Osteocyte (in vitro differentiated cells): ENCODE results near the gene AKAP6. TPM values are rescaled to one million over a fixed set of nuclear protein-coding genes. Genes with fewer than 3 reads are reported as not detected.

Source experiments
- DNase-seq: peaks from one replicate; pipeline ENCODE4 v3.0.0; 2021; ENCODE audit warnings: mixed read lengths; ENCODE audit not compliant: unreplicated experiment; ENCODE audit errors: extremely low spot score
- H3K27ac Mint-ChIP-seq: one replicate; pipeline ENCODE4 v1.8.0; 2021; ENCODE audit warnings: mild to moderate bottlenecking, mixed read lengths; ENCODE audit not compliant: unreplicated experiment
- H3K27me3 Mint-ChIP-seq: one replicate; pipeline ENCODE4 v1.8.0; 2021; ENCODE audit warnings: mixed read lengths; ENCODE audit not compliant: unreplicated experiment
- H3K36me3 Mint-ChIP-seq: one replicate; pipeline ENCODE4 v1.8.0; 2021; ENCODE audit warnings: mixed read lengths; ENCODE audit not compliant: unreplicated experiment
- H3K4me1 Mint-ChIP-seq: one replicate; pipeline ENCODE4 v1.8.0; 2021; ENCODE audit warnings: mixed read lengths; ENCODE audit not compliant: unreplicated experiment
- H3K4me3 Mint-ChIP-seq: one replicate; pipeline ENCODE4 v1.8.0; 2021; ENCODE audit warnings: mild to moderate bottlenecking, moderate library complexity, mixed read lengths; ENCODE audit not compliant: unreplicated experiment
- H3K9me3 Mint-ChIP-seq: one replicate; pipeline ENCODE4 v1.8.0; 2021; ENCODE audit warnings: mixed read lengths; ENCODE audit not compliant: unreplicated experiment
- total RNA-seq: library from RNA; stranded (reverse); gene quantifications from 2 replicates; pipeline ENCODE4 v1.2.1, GENCODE V29; 2021
- TF ChIP-seq, protein P1 (sequence below): fragments of 200-600 bp; sonication (generic); IDR thresholded peaks from 2 replicates; pipeline ENCODE4 v1.5.0; 2021; ENCODE audit warnings: antibody characterized with exemption, mild to moderate bottlenecking, moderate library complexity

The AKAP6 gene
- total RNA-seq, 1 donor from 2014 or later = 4.1 TPM

GRCh38 chr14:32300136-32300535, 29.0 kb upstream of the AKAP6 start:
- DNase-seq = no peak
- no peaks in the 10 kb centered on the region for H3K36me3 Mint-ChIP-seq
- H3K9me3 Mint-ChIP-seq = no peaks in the 10 kb centered on the region
- H3K27me3 Mint-ChIP-seq = no peaks in the 10 kb centered on the region
- no peaks in the 10 kb centered on the region for H3K4me1 Mint-ChIP-seq
- no peak overlapping the region for H3K4me3 Mint-ChIP-seq
- TF ChIP-seq, protein P1, sequence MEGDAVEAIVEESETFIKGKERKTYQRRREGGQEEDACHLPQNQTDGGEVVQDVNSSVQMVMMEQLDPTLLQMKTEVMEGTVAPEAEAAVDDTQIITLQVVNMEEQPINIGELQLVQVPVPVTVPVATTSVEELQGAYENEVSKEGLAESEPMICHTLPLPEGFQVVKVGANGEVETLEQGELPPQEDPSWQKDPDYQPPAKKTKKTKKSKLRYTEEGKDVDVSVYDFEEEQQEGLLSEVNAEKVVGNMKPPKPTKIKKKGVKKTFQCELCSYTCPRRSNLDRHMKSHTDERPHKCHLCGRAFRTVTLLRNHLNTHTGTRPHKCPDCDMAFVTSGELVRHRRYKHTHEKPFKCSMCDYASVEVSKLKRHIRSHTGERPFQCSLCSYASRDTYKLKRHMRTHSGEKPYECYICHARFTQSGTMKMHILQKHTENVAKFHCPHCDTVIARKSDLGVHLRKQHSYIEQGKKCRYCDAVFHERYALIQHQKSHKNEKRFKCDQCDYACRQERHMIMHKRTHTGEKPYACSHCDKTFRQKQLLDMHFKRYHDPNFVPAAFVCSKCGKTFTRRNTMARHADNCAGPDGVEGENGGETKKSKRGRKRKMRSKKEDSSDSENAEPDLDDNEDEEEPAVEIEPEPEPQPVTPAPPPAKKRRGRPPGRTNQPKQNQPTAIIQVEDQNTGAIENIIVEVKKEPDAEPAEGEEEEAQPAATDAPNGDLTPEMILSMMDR = no peak
- H3K27ac Mint-ChIP-seq = no peak overlapping the region

- H3K27me3 Mint-ChIP-seq = no peaks in the 10 kb centered on the region
- DNase-seq = no peak
- TF ChIP-seq, protein P1 = no peak
- no peak overlapping the region for H3K4me3 Mint-ChIP-seq
- no peaks in the 10 kb centered on the region for H3K9me3 Mint-ChIP-seq
- no peak overlapping the region for H3K27ac Mint-ChIP-seq
- peaks cover 15% of the 10 kb centered on the region for H3K4me1 Mint-ChIP-seq
- H3K36me3 Mint-ChIP-seq = no peaks in the 10 kb centered on the region
These were observed 25.2 kb upstream of the AKAP6 start for GRCh38 chr14:32303865-32304264.

DNA sequence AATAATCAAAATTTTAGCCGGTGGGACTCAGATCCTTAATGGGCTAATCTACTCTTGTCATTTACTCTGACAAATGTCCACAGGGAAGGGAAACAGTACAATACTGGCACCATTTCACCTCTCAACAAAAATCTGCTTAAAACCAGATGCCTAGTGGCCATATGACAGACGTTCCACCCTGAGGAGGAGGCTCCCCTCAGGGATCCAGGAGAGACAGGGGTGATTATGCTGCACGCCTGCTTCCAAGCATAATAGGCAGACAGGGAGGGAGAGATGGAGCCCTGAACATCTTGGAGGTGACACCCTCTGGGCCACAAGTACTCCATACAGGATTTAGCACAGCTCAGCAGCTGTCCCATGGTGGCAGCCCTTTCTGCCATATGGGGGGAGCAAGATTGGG, 24.8 kb upstream of the AKAP6 start:
- Mint-ChIP-seq H3K27me3 (no peaks in the 10 kb centered on the region), H3K4me3 (no peak overlapping the region), H3K36me3 (no peaks in the 10 kb centered on the region), H3K4me1 (peaks cover 19% of the 10 kb centered on the region), H3K27ac (no peak overlapping the region), H3K9me3 (no peaks in the 10 kb centered on the region)
- TF ChIP-seq, protein P1 = no peak
- DNase-seq = no peak

- Mint-ChIP-seq H3K27me3 (no peaks in the 10 kb centered on the region), H3K4me1 (peaks cover 30% of the 10 kb centered on the region), H3K27ac (no peak overlapping the region), H3K4me3 (no peak overlapping the region), H3K36me3 (no peaks in the 10 kb centered on the region), H3K9me3 (no peaks in the 10 kb centered on the region)
- no peak for DNase-seq
- TF ChIP-seq, protein P1 = no peak
These were observed 22.5 kb upstream of the AKAP6 start for GRCh38 chr14:32306549-32306948.

- Mint-ChIP-seq H3K36me3 (no peaks in the 10 kb centered on the region), H3K4me3 (no peak overlapping the region), H3K27ac (peak overlapping the region; percentile 72), H3K9me3 (no peaks in the 10 kb centered on the region), H3K27me3 (no peaks in the 10 kb centered on the region), H3K4me1 (peaks cover 35% of the 10 kb centered on the region)
- TF ChIP-seq, protein P1 = no peak
- DNase-seq = no peak
These were observed 21.1 kb upstream of the AKAP6 start for GRCh38 chr14:32307881-32308582.
